ENCODE measurements around the gene THSD7B.
"Not testable (repeated sequence)": the region's sequence is repeated elsewhere in the genome, so short reads cannot be mapped to it uniquely, and the experiment has no call there.

The THSD7B gene

DNA sequence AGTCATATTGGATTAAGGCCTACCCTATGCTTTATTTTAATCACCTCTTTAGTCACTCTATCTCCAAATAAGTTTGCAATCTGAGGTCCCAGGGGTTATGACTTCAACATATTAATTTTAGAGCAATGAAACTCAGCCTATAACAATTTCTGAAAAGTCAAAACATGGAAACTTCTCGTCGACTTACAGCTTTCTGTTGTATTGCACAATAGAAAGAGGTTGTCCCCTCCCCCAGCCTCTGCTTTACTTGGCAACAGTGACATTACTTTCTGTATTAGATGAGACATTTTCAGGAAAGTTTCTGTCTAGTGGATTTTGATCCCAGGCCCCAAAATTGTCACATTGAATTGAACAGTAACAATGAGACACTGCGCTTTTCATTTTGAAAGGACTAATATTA is 326.4 kb downstream of the THSD7B start:
- TF ChIP-seq, protein P1, sequence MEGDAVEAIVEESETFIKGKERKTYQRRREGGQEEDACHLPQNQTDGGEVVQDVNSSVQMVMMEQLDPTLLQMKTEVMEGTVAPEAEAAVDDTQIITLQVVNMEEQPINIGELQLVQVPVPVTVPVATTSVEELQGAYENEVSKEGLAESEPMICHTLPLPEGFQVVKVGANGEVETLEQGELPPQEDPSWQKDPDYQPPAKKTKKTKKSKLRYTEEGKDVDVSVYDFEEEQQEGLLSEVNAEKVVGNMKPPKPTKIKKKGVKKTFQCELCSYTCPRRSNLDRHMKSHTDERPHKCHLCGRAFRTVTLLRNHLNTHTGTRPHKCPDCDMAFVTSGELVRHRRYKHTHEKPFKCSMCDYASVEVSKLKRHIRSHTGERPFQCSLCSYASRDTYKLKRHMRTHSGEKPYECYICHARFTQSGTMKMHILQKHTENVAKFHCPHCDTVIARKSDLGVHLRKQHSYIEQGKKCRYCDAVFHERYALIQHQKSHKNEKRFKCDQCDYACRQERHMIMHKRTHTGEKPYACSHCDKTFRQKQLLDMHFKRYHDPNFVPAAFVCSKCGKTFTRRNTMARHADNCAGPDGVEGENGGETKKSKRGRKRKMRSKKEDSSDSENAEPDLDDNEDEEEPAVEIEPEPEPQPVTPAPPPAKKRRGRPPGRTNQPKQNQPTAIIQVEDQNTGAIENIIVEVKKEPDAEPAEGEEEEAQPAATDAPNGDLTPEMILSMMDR (IDR thresholded peaks at IDR 0.05; ENCODE audit: borderline replicate concordance, insufficient read depth, low read depth, low read length), result no peak
- H3K4me3 ChIP-seq (ENCODE audit: low read depth, low read length), result no peak overlapping the region

DNA sequence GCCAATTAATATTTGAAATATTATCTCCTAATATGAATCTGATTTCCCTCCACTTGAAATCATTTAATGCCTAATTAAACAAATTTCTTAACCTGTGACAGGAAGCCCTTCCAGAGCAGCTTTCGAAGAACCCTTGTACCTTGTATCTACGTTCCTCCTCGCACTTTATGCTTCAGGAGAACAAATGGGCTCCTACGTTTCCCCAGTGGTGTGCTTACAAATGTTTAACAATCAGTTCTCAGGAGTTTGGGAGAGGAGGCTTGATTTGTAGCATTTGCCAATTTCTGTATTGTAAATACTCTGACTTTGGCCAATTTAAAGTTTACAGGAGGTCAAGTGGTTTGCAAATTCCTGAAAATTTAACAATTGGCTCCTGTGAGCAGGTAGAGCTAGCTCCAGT is 327.8 kb downstream of the THSD7B start:
- TF ChIP-seq, protein P1 (IDR thresholded peaks at IDR 0.05; ENCODE audit: borderline replicate concordance, insufficient read depth, low read depth, low read length), result no peak
- H3K4me3 ChIP-seq (ENCODE audit: low read depth, low read length), result no peak overlapping the region

DNA sequence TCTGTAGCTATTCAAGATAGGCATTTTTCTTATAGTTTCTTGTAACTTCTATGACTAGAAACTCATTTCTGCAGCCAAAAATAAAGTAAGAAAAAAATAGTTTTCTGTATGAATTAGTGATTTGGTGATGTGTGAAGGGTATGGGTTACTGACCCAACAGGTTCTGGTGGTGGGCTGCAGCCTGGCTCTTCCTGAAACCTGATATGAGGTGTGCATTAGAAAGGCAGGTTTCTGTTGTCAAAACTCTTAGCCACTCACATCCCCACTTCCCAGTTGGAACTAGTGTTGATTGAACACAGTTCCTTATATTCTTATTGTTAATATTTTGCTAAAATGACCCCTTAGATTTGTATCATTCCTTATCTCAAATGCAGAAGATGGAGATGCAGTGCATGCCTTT is 330.8 kb downstream of the THSD7B start:
- TF ChIP-seq, protein P1 (IDR thresholded peaks at IDR 0.05; ENCODE audit: borderline replicate concordance, insufficient read depth, low read depth, low read length), result no peak
- H3K4me3 ChIP-seq (ENCODE audit: low read depth, low read length), result no peak overlapping the region

DNA sequence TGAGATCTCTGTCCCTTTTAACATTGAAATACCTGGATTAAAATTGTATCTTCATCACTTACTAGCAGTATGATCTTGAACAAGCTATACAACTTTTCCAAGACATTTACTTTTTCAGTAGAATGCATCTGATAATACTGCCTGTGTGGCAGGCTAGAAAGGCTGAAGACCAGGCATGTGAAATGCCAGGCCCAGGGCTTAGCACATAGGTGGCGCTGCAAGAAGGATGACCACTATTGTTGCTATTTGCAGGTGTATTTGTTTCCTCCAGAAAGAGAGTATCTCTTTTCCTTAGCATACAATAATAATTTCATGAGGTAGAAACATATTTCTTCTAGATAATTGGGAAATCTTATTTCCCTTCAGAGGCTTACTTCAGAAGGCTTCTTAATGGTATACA is 331.3 kb downstream of the THSD7B start:
- TF ChIP-seq, protein P1 (IDR thresholded peaks at IDR 0.05; ENCODE audit: borderline replicate concordance, insufficient read depth, low read depth, low read length), result peak; percentile 11; the same call in 1 of the 2 replicates
- no peak overlapping the region for H3K4me3 ChIP-seq (ENCODE audit: low read depth, low read length)

DNA sequence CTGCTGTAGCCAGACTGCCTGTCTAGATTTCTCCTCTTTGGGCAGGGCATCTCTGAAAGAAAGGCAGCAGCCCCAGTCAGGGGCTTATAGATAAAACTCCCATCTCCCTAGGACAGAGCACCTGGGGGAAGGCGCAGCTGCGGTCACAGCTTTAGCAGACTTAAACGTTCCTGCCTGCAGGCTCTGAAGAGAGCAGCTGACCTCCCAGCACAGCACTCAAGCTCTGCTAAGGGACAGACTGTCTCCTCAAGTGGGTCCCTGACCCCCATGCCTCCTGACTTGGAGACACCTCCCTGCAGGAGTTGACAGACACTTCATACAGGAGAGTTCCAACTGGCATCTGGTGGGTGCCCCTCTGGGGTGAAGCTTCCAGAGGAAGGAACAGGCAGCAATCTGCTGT is 336.5 kb downstream of the THSD7B start:
- not testable (repeated sequence) for H3K4me3 ChIP-seq (ENCODE audit: low read depth, low read length)

DNA sequence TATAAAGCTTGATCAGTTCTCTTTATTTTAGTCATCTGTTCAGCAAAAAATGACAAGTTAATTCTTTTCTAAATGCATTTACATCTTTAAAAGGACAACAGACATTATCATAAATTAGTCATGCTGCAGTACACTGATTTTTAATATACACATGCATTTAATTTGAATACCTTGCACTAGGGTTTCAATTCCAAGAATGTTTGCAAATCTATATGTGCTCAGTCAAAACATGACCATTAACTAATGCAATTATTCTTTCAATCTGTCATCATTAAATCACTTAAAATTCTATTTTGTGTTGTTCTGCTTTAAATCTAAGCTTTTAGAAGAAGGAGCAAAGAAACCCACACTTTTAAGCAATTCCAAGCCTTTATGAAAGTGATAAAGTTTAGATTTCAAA is 342.6 kb downstream of the THSD7B start:
- no peak overlapping the region for H3K4me3 ChIP-seq (ENCODE audit: low read depth, low read length)
- TF ChIP-seq, protein P1 (IDR thresholded peaks at IDR 0.05; ENCODE audit: borderline replicate concordance, insufficient read depth, low read depth, low read length), result no peak

DNA sequence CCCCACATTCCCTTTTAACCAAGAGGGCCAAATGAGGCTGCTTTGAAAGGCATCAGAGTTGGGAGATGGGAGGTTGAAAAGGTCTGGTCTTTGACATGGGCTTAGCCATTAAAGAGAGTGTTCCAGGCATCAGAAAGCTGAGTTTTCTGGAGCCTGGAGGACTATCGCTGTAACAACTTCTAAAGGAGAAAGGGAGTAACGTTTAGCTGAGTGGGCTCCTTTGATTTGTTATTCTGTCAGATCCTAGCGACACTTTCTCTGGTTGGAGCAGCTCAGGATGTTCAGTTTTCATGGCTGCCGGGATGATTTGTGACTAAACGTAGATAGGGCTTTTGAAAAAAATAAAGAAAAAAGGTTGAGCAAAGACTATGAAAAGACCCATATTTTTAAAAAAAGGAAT is 346.6 kb downstream of the THSD7B start:
- no peak overlapping the region for H3K4me3 ChIP-seq (ENCODE audit: low read depth, low read length)
- TF ChIP-seq, protein P1 (IDR thresholded peaks at IDR 0.05; ENCODE audit: borderline replicate concordance, insufficient read depth, low read depth, low read length), result no peak
